H1 (cell line): ENCODE measurements around the gene C3orf22. TPM values are rescaled to one million over a fixed set of nuclear protein-coding genes. Genes with fewer than 3 reads are reported as not detected.

Source experiments
- CTCF ChIA-PET: fragments of 300-600 bp; sonication (Branson Sonifier 250); formaldehyde crosslinking; loops from one replicate; lab custom pipeline; 2021; ENCODE audit not compliant: partially characterized antibody; lab: Charles Lee
- POLR2A ChIA-PET: fragments of 300-600 bp; sonication (Branson Sonifier 250); formaldehyde crosslinking; loops from one replicate; lab custom pipeline; 2021; ENCODE audit warnings: inconsistent platforms; ENCODE audit not compliant: partially characterized antibody; lab: Charles Lee
- DNase-seq, 2 experiments: peaks; one replicate each; pipeline versions ENCODE4 v3.0.0 to v3.0.0-alpha.2; 2010 to 2022; ENCODE audit warnings: low spot score in 2 of 2, low read depth in 1 of 2, mixed read lengths in 1 of 2
- FAIRE-seq: peaks from 2 replicates; lab custom pipeline; 2011; peaks lifted over from hg19 to GRCh38; lab: Jason Lieb, UNC
- H2AFZ ChIP-seq: 2 replicates; pipeline ENCODE4 v1.8.1; 2012; ENCODE audit warnings: low read length, inconsistent platforms
- H2AK5ac ChIP-seq: 2 replicates; pipeline ENCODE4 v1.6.1; 2013; ENCODE audit warnings: low read depth, low read length
- H2BK120ac ChIP-seq: replicated peaks from 2 replicates; pipeline ENCODE3; 2013; ENCODE audit warnings: low read depth, low read length, inconsistent platforms
- H2BK12ac ChIP-seq: 2 replicates; pipeline ENCODE4 v1.6.1; 2013; ENCODE audit warnings: low read depth, low read length
- H2BK15ac ChIP-seq: 2 replicates; pipeline ENCODE4 v1.6.1; 2013; ENCODE audit warnings: low read length
- H2BK20ac ChIP-seq: 2 replicates; pipeline ENCODE4 v1.6.1; 2013; ENCODE audit warnings: low read length
- H2BK5ac ChIP-seq: 2 replicates; pipeline ENCODE4 v1.6.1; 2013; ENCODE audit warnings: low read depth, low read length
- H3K14ac ChIP-seq: 2 replicates; pipeline ENCODE4 v1.6.1; 2013; ENCODE audit warnings: inconsistent platforms; ENCODE audit not compliant: insufficient read length
- H3K18ac ChIP-seq: 2 replicates; pipeline ENCODE4 v1.6.1; 2013; ENCODE audit warnings: low read length; ENCODE audit errors: extremely low read depth
- H3K23ac ChIP-seq: 2 replicates; pipeline ENCODE4 v1.6.1; 2013; ENCODE audit warnings: inconsistent platforms; ENCODE audit not compliant: insufficient read length
- H3K23me2 ChIP-seq: 2 replicates; pipeline ENCODE4 v1.6.1; 2013; ENCODE audit warnings: low read depth, low read length
- H3K27ac ChIP-seq: 2 replicates; pipeline ENCODE4 v1.6.1; 2011; ENCODE audit warnings: low read depth, low read length, inconsistent platforms
- H3K27me3 ChIP-seq, 4 experiments: replicated peaks in 1 of 4; 1 replicate in 1 of 4; 2 replicates in 3 of 4; pipeline versions ENCODE4 v1.6.1 to v1.8.1; 2011 to 2013; ENCODE audit warnings: low read length in 3 of 4, mild to moderate bottlenecking in 3 of 4, inconsistent platforms in 2 of 4, mixed read lengths in 2 of 4, moderate library complexity in 1 of 4; ENCODE audit not compliant: control insufficient read depth in 3 of 4, insufficient read depth in 3 of 4; ENCODE audit errors: extremely low read depth in 1 of 4
- H3K36me3 ChIP-seq, 4 experiments: 2 replicates each; pipeline versions ENCODE4 v1.6.1 to v1.8.1; 2011 to 2013; ENCODE audit warnings: mild to moderate bottlenecking in 4 of 4, low read length in 3 of 4, moderate library complexity in 2 of 4, control low read depth in 1 of 4, inconsistent platforms in 1 of 4; ENCODE audit not compliant: insufficient read depth in 4 of 4, control insufficient read depth in 2 of 4
- H3K4ac ChIP-seq: replicated peaks from 2 replicates; pipeline ENCODE3; 2013; ENCODE audit warnings: low read length, low read depth, mixed read lengths, inconsistent platforms; ENCODE audit not compliant: insufficient read length
- H3K4me1 ChIP-seq, 4 experiments: replicated peaks in 1 of 4; 1 replicate in 1 of 4; 2 replicates in 3 of 4; pipeline versions ENCODE4 v1.6.1 to v1.8.1; 2011 to 2013; ENCODE audit warnings: low read length in 3 of 4, inconsistent platforms in 2 of 4, mixed read lengths in 1 of 4; ENCODE audit not compliant: insufficient read depth in 4 of 4, control insufficient read depth in 3 of 4
- H3K4me2 ChIP-seq, 2 experiments: 2 replicates each; pipeline versions ENCODE4 v1.6.1 to v1.8.1; 2011 to 2013; ENCODE audit warnings: low read depth in 2 of 2, low read length in 2 of 2, control low read depth in 1 of 2, inconsistent platforms in 1 of 2, mild to moderate bottlenecking in 1 of 2; ENCODE audit not compliant: insufficient read depth in 1 of 2
- H3K4me3 ChIP-seq, 4 experiments: fragments of 200-600, 300-600 bp in 1 of 4; sonication (generic), shearing (Covaris generic), sonication (Bioruptor Twin) in 1 of 4; 2 replicates each; pipeline versions ENCODE4 v1.5.1 to v1.8.1; 2011 to 2016; ENCODE audit warnings: low read length in 4 of 4, low read depth in 3 of 4, control low read depth in 2 of 4, inconsistent platforms in 2 of 4, mild to moderate bottlenecking in 2 of 4, mixed read lengths in 1 of 4, moderate library complexity in 1 of 4; ENCODE audit not compliant: insufficient read depth in 2 of 4; ENCODE audit errors: extremely low read depth in 1 of 4
- H3K56ac ChIP-seq: replicated peaks from 2 replicates; pipeline ENCODE3; 2013; ENCODE audit warnings: low read depth, mild to moderate bottlenecking, mixed read lengths, low read length, inconsistent platforms; ENCODE audit not compliant: insufficient read length
- H3K79me1 ChIP-seq: 2 replicates; pipeline ENCODE4 v1.6.1; 2013; ENCODE audit warnings: low read depth, low read length, control low read depth
- H3K79me2 ChIP-seq, 2 experiments: 2 replicates each; pipeline versions ENCODE4 v1.6.1 to v1.8.1; 2012 to 2013; ENCODE audit warnings: low read length in 2 of 2, mild to moderate bottlenecking in 2 of 2, inconsistent platforms in 1 of 2; ENCODE audit not compliant: insufficient read depth in 2 of 2, control insufficient read depth in 1 of 2
- H3K9ac ChIP-seq, 4 experiments: replicated peaks in 1 of 4; 1 replicate in 1 of 4; 2 replicates in 3 of 4; pipeline versions ENCODE4 v1.6.1 to v1.8.1; 2011 to 2013; ENCODE audit warnings: low read depth in 3 of 4, low read length in 3 of 4, control low read depth in 2 of 4, mild to moderate bottlenecking in 2 of 4, moderate library complexity in 2 of 4, inconsistent platforms in 1 of 4; ENCODE audit errors: extremely low read depth in 1 of 4
- H3K9me3 ChIP-seq, 2 experiments: 2 replicates each; pipeline versions ENCODE4 v1.6.1 to v1.8.1; 2012 to 2013; ENCODE audit warnings: mild to moderate bottlenecking in 2 of 2, moderate library complexity in 2 of 2, control low read depth in 1 of 2, inconsistent platforms in 1 of 2, low read depth in 1 of 2, low read length in 1 of 2, mixed read lengths in 1 of 2; ENCODE audit not compliant: insufficient read depth in 2 of 2
- H4K20me1 ChIP-seq, 2 experiments: replicated peaks in 1 of 2; 2 replicates each; pipeline versions ENCODE3 to v1.8.1; 2011 to 2013; ENCODE audit warnings: inconsistent platforms in 2 of 2, low read length in 2 of 2, mild to moderate bottlenecking in 1 of 2; ENCODE audit not compliant: insufficient read depth in 2 of 2, control insufficient read depth in 1 of 2
- H4K5ac ChIP-seq: 2 replicates; pipeline ENCODE4 v1.6.1; 2013; ENCODE audit warnings: low read length, low read depth, mixed read lengths, inconsistent platforms; ENCODE audit not compliant: insufficient read length
- H4K8ac ChIP-seq: 2 replicates; pipeline ENCODE4 v1.8.0; 2013; ENCODE audit warnings: mild to moderate bottlenecking, moderate library complexity, low read length, inconsistent platforms; ENCODE audit not compliant: insufficient read depth; ENCODE audit errors: extremely low read depth
- H4K91ac ChIP-seq: replicated peaks from 2 replicates; pipeline ENCODE3; 2013; ENCODE audit warnings: low read length, mixed read lengths, inconsistent platforms; ENCODE audit not compliant: insufficient read length
- CHD1 ChIP-seq: IDR thresholded peaks from 2 replicates; pipeline ENCODE4 v1.6.1; 2012; ENCODE audit warnings: low read depth, low read length, improper control_type of control experiment
- CHD2 ChIP-seq: IDR thresholded peaks from 2 replicates; pipeline ENCODE4 v1.6.1; 2012; ENCODE audit warnings: low read length, improper control_type of control experiment
- CTBP2 ChIP-seq: IDR thresholded peaks from 2 replicates; pipeline ENCODE4 v1.7.0; 2011; ENCODE audit warnings: borderline replicate concordance, mild to moderate bottlenecking, moderate library complexity, mixed read lengths, low read length; ENCODE audit not compliant: insufficient read depth, insufficient read length
- EZH2 ChIP-seq: fragments of 200-600 bp; sonication (generic); IDR thresholded peaks from 2 replicates; pipeline ENCODE4 v1.7.1; 2012; ENCODE audit warnings: low read depth, mild to moderate bottlenecking, moderate library complexity, low read length, inconsistent platforms; ENCODE audit not compliant: severe bottlenecking
- FOSL1 ChIP-seq: IDR thresholded peaks from 2 replicates; pipeline ENCODE4 v1.6.1; 2011; ENCODE audit warnings: mild to moderate bottlenecking, low read depth, low read length, moderate library complexity; ENCODE audit not compliant: insufficient read depth
- GABPA ChIP-seq: IDR thresholded peaks from 2 replicates; pipeline ENCODE4 v1.6.1; 2011; ENCODE audit warnings: mild to moderate bottlenecking, low read length, moderate library complexity, borderline replicate concordance; ENCODE audit not compliant: insufficient read depth
- JUND ChIP-seq: IDR thresholded peaks from 2 replicates; pipeline ENCODE4 v1.6.1; 2011; ENCODE audit warnings: mild to moderate bottlenecking, improper control_type of control experiment, low read length
- KDM4A ChIP-seq: IDR thresholded peaks from one replicate; pipeline ENCODE4 v1.7.1; 2012; ENCODE audit warnings: low read depth, mild to moderate bottlenecking, moderate library complexity, low read length, inconsistent platforms; ENCODE audit not compliant: severe bottlenecking
- POLR2A ChIP-seq, 2 experiments: IDR thresholded peaks; 1 replicate in 1 of 2; 2 replicates in 1 of 2; pipeline ENCODE4 v1.6.1; 2011; ENCODE audit warnings: low read depth in 2 of 2, low read length in 2 of 2, mild to moderate bottlenecking in 2 of 2; ENCODE audit errors: control extremely low read depth in 1 of 2
- RNF2 ChIP-seq: fragments of 200-900, 300-1000 bp; sonication (generic); IDR thresholded peaks from 2 replicates; pipeline ENCODE4 v1.7.1; 2016; ENCODE audit warnings: borderline replicate concordance, low read depth, mild to moderate bottlenecking, antibody characterized with exemption, low read length; ENCODE audit not compliant: poor library complexity, severe bottlenecking; ENCODE audit errors: missing control alignments
- SP2 ChIP-seq: IDR thresholded peaks from 2 replicates; pipeline ENCODE4 v1.6.1; 2012; ENCODE audit warnings: mild to moderate bottlenecking, low read length, inconsistent platforms
- TAF1 ChIP-seq: IDR thresholded peaks from 2 replicates; pipeline ENCODE4 v1.6.1; 2011; ENCODE audit warnings: mild to moderate bottlenecking, low read depth, low read length
- TAF7 ChIP-seq: optimal IDR thresholded peaks from 2 replicates; pipeline ENCODE3; 2011; ENCODE audit warnings: low read depth, mild to moderate bottlenecking, inconsistent platforms, low read length, moderate library complexity, borderline replicate concordance
- TBP ChIP-seq: IDR thresholded peaks from 2 replicates; pipeline ENCODE4 v1.6.1; 2011; ENCODE audit warnings: low read depth, low read length, improper control_type of control experiment
- WGBS, 2 experiments: shearing (Covaris generic) in 1 of 2; methylation state at CpG; one replicate each; pipeline versions ENCODE4 v1.1.6 to v1.1.7; 2013 to 2015; ENCODE audit warnings: low lambda C conversion rate in 2 of 2, mixed read lengths in 2 of 2, inconsistent platforms in 1 of 2, low coverage in 1 of 2, missing lambda C conversion rate in 1 of 2; ENCODE audit not compliant: insufficient replicate concordance in 2 of 2, insufficient coverage in 1 of 2, insufficient read length in 1 of 2; ENCODE audit errors: extremely low coverage in 1 of 2, missing lambda C conversion rate in 1 of 2; 5-methylcytosine and 5-hydroxymethylcytosine counted together
- polyA plus RNA-seq, 7 experiments: library from polyadenylated mRNA; depleted of rRNA in 3 of 7; stranded (reverse) in 5 of 7; unstranded in 2 of 7; fragments of >200 nt in 5 of 7; fragments of 200-250 nt in 2 of 7; gene quantifications; 1 replicate in 5 of 7; 2 replicates in 1 of 7; 4 replicates in 1 of 7; pipeline versions ENCODE4 v1.2.1 to v1.2.3, GENCODE V29; 2011 to 2013; ENCODE audit warnings: missing spikeins in 2 of 7, mixed read lengths in 2 of 7
- total RNA-seq: library from RNA; stranded (reverse); fragmentation: NEBNext Ultra II Directional; extraction: Animal tissue kit (Norgen Biotek cat#: 25700); gene quantifications from 2 replicates; pipeline ENCODE4 v1.2.1, GENCODE V29; 2021

The C3orf22 gene
- total and polyA plus RNA-seq, 2 of the 8 experiments (the other 6 are each of a cell fraction or from before 2014, with no cell fraction given): not detected

DNA sequence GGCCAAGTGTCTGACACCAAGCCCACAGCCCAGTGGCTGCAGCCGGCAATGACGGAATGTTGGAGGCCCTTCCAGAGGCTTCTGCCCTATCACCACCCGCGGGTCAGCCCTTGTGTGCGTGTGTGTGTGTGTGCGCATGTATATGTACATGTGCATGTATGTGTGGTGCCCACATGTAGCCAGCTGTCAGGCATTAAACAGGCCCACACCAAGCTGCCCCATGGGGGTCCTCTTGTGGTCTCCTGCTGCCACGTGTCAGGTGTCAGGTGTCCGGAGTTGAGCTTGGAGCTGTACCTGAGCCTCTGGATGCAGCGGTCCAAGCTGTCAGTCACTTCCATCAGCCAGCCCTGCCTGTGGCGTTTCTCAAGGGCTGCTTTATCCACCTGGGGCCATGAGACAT, 55.0 kb downstream of the C3orf22 start:
- peaks cover 0 to 3% of the 10 kb centered on the region in 2 experiments; a peak in 1 of 4 replicates for H3K79me2 ChIP-seq
- no peaks in the 10 kb centered on the region; the same call in 1 of the 2 replicates for H3K79me1 ChIP-seq
- no peak overlapping the region for H2BK20ac ChIP-seq
- H3K14ac ChIP-seq: no peak overlapping the region
- DNase-seq (no peak), FAIRE-seq (no peak)
- H3K27ac ChIP-seq: no peak overlapping the region
- peaks cover 2% of the 10 kb centered on the region; the same call in 1 of the 2 replicates for H3K23me2 ChIP-seq
- WGBS, 2 experiments: 91% methylated on average over 10 of the region's 10 CpGs; no CpG with 5 or more reads in 1 of the 2 experiments
- no peaks in the 10 kb centered on the region for H3K9me3 ChIP-seq
- no peak overlapping the region for H4K5ac ChIP-seq
- no peak overlapping the region for H2BK15ac ChIP-seq
- no peak overlapping the region for H3K9ac ChIP-seq
- H2AK5ac ChIP-seq: no peak overlapping the region
- no peak overlapping the region for H2BK5ac ChIP-seq
- ChIA-PET POLR2A (no interaction called here), CTCF (interaction anchor here (0.7 to 1.6 kb wide), 6 partner anchors 8 to 27 kb away, joined by 3 to 9 read pairs (median 4); partner anchors contain the start of gene CHST13)
- no peak overlapping the region for H2BK12ac ChIP-seq
- H4K8ac ChIP-seq: no peak overlapping the region
- no peak overlapping the region for H2BK120ac ChIP-seq
- H3K4me1 ChIP-seq: peaks cover 0 to 19% (median 14%) of the 10 kb centered on the region in 4 experiments; a peak in 6 of 7 replicates
- no peaks in the 10 kb centered on the region; a peak in 1 of 8 replicates for H3K36me3 ChIP-seq
- H3K56ac ChIP-seq: no peak overlapping the region
- H3K4ac ChIP-seq: no peak overlapping the region
- peaks cover 0 to 6% of the 10 kb centered on the region in 2 experiments for H4K20me1 ChIP-seq
- no peak overlapping the region for H2AFZ ChIP-seq
- H4K91ac ChIP-seq: no peak overlapping the region
- no peak overlapping the region for H3K18ac ChIP-seq
- H3K4me2 ChIP-seq: no peak overlapping the region
- H3K23ac ChIP-seq: no peak overlapping the region
- H3K4me3 ChIP-seq: no peak overlapping the region
- no peaks in the 10 kb centered on the region; a peak in 1 of 7 replicates for H3K27me3 ChIP-seq
- no peak for TF ChIP-seq JUND
- TF ChIP-seq EZH2: no peak
- no peak for TF ChIP-seq TBP
- TF ChIP-seq CHD1: no peak
- no peak for TF ChIP-seq RNF2
- TF ChIP-seq GABPA: no peak
- no peak for TF ChIP-seq TAF7
- no peak for TF ChIP-seq KDM4A
- TF ChIP-seq CHD2: no peak
- TF ChIP-seq TAF1: no peak
- TF ChIP-seq CTBP2: no peak
- no peak for TF ChIP-seq FOSL1
- no peak for TF ChIP-seq POLR2A (IDR thresholded peaks at IDR 0.05; ENCODE audit: control extremely low read depth in 1 of 2, low read depth in 2 of 2, low read length in 2 of 2)
- TF ChIP-seq SP2: no peak
